PC-3 (cell line): ENCODE data around the gene KLHL6. TPM values are rescaled to one million over a fixed set of nuclear protein-coding genes. Genes with fewer than 3 reads are reported as not detected.

Experiments
- ATAC-seq: fragments of 200-7000 bp; cut with Tn5 transposase; 2 replicates; pipeline ENCODE4 v1.9.1; 2020; ENCODE audit warnings: mild to moderate bottlenecking, moderate library complexity
- BruUV-seq: library from RNA; stranded (reverse); fragments of 400-500 nt; replicated peaks from 2 replicates; lab custom pipeline; 2021; lab: Mats Ljungman, UMichigan
- CTCF ChIA-PET: fragments of 300-600 bp; sonication (Branson Sonifier 250); formaldehyde crosslinking; loops from one replicate; lab custom pipeline; 2022; ENCODE audit warnings: antibody characterized with exemption; lab: Charles Lee
- POLR2A ChIA-PET: fragments of 300-600 bp; sonication (Branson Sonifier 250); formaldehyde crosslinking; loops from one replicate; lab custom pipeline; 2022; ENCODE audit warnings: antibody characterized with exemption; ENCODE audit not compliant: unreplicated experiment; lab: Charles Lee
- DNase-seq: peaks from one replicate; pipeline ENCODE4 v3.0.0-alpha.2; 2015
- H2AFZ ChIP-seq: fragments of 300-600 bp; sonication (generic); 2 replicates; pipeline ENCODE4 v1.6.0; 2016; ENCODE audit warnings: antibody characterized with exemption, low read length
- H3F3A ChIP-seq: fragments of 300-600 bp; sonication (generic); one replicate; pipeline ENCODE4 v1.6.0; 2017; ENCODE audit warnings: antibody characterized with exemption, low read length, control low read depth, mild to moderate bottlenecking; ENCODE audit not compliant: unreplicated experiment
- H3K27ac ChIP-seq: fragments of 300-600 bp; sonication (generic); 2 replicates; pipeline ENCODE4 v1.5.1; 2016; ENCODE audit warnings: mild to moderate bottlenecking, low read length
- H3K27me3 ChIP-seq: fragments of 300-600 bp; sonication (generic); 2 replicates; pipeline ENCODE4 v1.6.1; 2016; ENCODE audit warnings: low read length, mixed read lengths
- H3K36me3 ChIP-seq: fragments of 300-600 bp; sonication (generic); 2 replicates; pipeline ENCODE4 v1.6.1; 2016; ENCODE audit warnings: low read depth, mixed run types, low read length, mixed read lengths
- H3K4me1 ChIP-seq: fragments of 300-600 bp; sonication (generic); 2 replicates; pipeline ENCODE4 v1.5.1; 2016; ENCODE audit warnings: low read length; ENCODE audit not compliant: insufficient read depth
- H3K4me2 ChIP-seq: fragments of 300-600 bp; sonication (generic); 2 replicates; pipeline ENCODE4 v1.6.0; 2016; ENCODE audit warnings: low read length
- H3K4me3 ChIP-seq: fragments of 300-600 bp; sonication (generic); 2 replicates; pipeline ENCODE4 v1.5.1; 2016; ENCODE audit warnings: mild to moderate bottlenecking, low read length, mixed read lengths
- H3K79me2 ChIP-seq: fragments of 300-600 bp; sonication (generic); 2 replicates; pipeline ENCODE4 v1.6.1; 2017; ENCODE audit warnings: low read length, mixed read lengths
- H3K9ac ChIP-seq: fragments of 300-600 bp; sonication (generic); 2 replicates; pipeline ENCODE4 v1.6.0; 2016; ENCODE audit warnings: mild to moderate bottlenecking, low read length
- H3K9me2 ChIP-seq: fragments of 300-600 bp; sonication (generic); replicated peaks from 2 replicates; pipeline ENCODE4 v1.6.1; 2016; ENCODE audit warnings: mixed run types, low read length, mixed read lengths
- H3K9me3 ChIP-seq: fragments of 300-600 bp; sonication (generic); 2 replicates; pipeline ENCODE4 v1.6.1; 2016; ENCODE audit warnings: low read length, mixed read lengths
- H4K20me1 ChIP-seq: fragments of 300-600 bp; sonication (generic); 2 replicates; pipeline ENCODE4 v1.6.1; 2016; ENCODE audit warnings: low read length, mixed read lengths
- EZH2 ChIP-seq: fragments of 300-600 bp; sonication (generic); IDR thresholded peaks from one replicate; pipeline ENCODE4 v1.6.1; 2017; ENCODE audit warnings: antibody characterized with exemption, mild to moderate bottlenecking, low read length; ENCODE audit not compliant: unreplicated experiment
- EZH2phosphoT487 ChIP-seq: fragments of 300-600 bp; sonication (generic); IDR thresholded peaks from 2 replicates; pipeline ENCODE4 v1.6.1; 2018; ENCODE audit warnings: mild to moderate bottlenecking, antibody characterized with exemption, low read length, borderline replicate concordance
- intact Hi-C: fragments of 100-400 bp; cut with micrococcal nuclease; formaldehyde crosslinking; loops from 2 replicates; pipeline ENCODE4 v1.9.0; 2023
- total RNA-seq: library from RNA; depleted of rRNA; stranded (reverse); fragments of >200 nt; gene quantifications from 2 replicates; pipeline ENCODE4 v1.2.3, GENCODE V29; 2014
- TF ChIP-seq, protein P1 (sequence below): fragments of 300-600 bp; sonication (generic); conservative IDR thresholded peaks from 2 replicates; pipeline ENCODE4 v1.5.1; 2017; ENCODE audit warnings: antibody characterized with exemption, low read depth, mild to moderate bottlenecking, low read length

Gene KLHL6
- total RNA-seq, 1 experiment from 2014 or later, result not detected

DNA sequence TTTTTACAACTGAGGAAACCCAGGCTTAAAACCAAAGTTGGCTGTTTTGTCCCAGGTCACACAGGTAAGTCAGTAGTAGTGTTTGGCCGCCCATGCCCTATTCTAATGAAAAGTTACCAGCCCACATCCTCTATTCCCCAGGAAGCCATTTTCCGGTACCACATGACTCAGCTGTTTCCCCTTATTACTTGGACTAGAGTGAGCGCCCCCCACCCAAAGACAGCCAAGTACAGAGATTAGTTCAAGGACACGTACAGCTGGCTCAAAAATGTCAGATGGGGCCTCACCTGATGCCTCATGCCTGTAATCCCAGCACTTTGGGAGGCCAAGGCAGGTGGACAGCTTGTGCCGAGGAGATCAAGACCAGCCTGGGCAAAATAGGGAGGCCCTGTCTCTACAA lies 8.5 kb upstream of the KLHL6 start:
- no peaks in the 10 kb centered on the region for H3K9me2 ChIP-seq
- no peak overlapping the region for H3K4me2 ChIP-seq
- no peaks in the 10 kb centered on the region for H3K27me3 ChIP-seq
- no peak for ATAC-seq
- no peak overlapping the region for H3K9ac ChIP-seq
- H3K36me3 ChIP-seq, result no peaks in the 10 kb centered on the region
- no peaks in the 10 kb centered on the region for H3K79me2 ChIP-seq
- POLR2A ChIA-PET, result no interaction called here
- BruUV-seq, result no TSS peak
- CTCF ChIA-PET, result no interaction called here
- no peak overlapping the region for H2AFZ ChIP-seq
- no peak overlapping the region for H3K4me3 ChIP-seq
- H3K27ac ChIP-seq, result no peak overlapping the region
- TF ChIP-seq EZH2, result no peak
- TF ChIP-seq, protein P1, sequence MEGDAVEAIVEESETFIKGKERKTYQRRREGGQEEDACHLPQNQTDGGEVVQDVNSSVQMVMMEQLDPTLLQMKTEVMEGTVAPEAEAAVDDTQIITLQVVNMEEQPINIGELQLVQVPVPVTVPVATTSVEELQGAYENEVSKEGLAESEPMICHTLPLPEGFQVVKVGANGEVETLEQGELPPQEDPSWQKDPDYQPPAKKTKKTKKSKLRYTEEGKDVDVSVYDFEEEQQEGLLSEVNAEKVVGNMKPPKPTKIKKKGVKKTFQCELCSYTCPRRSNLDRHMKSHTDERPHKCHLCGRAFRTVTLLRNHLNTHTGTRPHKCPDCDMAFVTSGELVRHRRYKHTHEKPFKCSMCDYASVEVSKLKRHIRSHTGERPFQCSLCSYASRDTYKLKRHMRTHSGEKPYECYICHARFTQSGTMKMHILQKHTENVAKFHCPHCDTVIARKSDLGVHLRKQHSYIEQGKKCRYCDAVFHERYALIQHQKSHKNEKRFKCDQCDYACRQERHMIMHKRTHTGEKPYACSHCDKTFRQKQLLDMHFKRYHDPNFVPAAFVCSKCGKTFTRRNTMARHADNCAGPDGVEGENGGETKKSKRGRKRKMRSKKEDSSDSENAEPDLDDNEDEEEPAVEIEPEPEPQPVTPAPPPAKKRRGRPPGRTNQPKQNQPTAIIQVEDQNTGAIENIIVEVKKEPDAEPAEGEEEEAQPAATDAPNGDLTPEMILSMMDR, result no peak
- no peak for TF ChIP-seq EZH2phosphoT487
- H3K9me3 ChIP-seq, result no peaks in the 10 kb centered on the region
- H3K4me1 ChIP-seq, result no peaks in the 10 kb centered on the region
- intact Hi-C loops, result no loop called here
- no peaks in the 10 kb centered on the region for H4K20me1 ChIP-seq
- H3F3A ChIP-seq, result no peaks in the 10 kb centered on the region
- no peak for DNase-seq

DNA sequence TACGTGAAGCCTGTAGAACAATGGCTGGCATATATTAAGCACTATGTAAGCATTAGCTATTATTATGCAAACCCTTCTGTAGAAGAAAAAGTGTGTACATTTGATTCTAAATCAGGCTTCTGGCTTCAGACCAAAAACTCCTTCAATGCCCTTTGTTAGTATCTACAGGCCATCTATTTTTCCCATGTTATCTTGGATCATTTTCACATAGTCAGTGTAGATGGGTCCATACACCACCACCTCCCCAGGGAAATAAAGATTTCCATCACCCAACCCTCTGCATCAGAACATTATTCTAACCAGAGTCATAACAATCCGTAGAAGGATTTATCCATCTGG lies 8.0 kb upstream of the KLHL6 start:
- Histone ChIP-seq H3K27ac (no peak overlapping the region), H3K36me3 (no peaks in the 10 kb centered on the region), H3K4me1 (no peaks in the 10 kb centered on the region), H3K9ac (no peak overlapping the region), H3K4me3 (no peak overlapping the region), H3F3A (no peaks in the 10 kb centered on the region), H3K4me2 (no peak overlapping the region), H3K79me2 (no peaks in the 10 kb centered on the region), H4K20me1 (no peaks in the 10 kb centered on the region), H2AFZ (no peak overlapping the region), H3K9me3 (no peaks in the 10 kb centered on the region), H3K27me3 (no peaks in the 10 kb centered on the region), H3K9me2 (no peaks in the 10 kb centered on the region)
- no peak for TF ChIP-seq EZH2
- TF ChIP-seq, protein P1, result no peak
- no peak for TF ChIP-seq EZH2phosphoT487
- DNase-seq (no peak), ATAC-seq (no peak)
- no TSS peak for BruUV-seq
- ChIA-PET POLR2A (no interaction called here), CTCF (no interaction called here)
- intact Hi-C loops, result no loop called here

DNA sequence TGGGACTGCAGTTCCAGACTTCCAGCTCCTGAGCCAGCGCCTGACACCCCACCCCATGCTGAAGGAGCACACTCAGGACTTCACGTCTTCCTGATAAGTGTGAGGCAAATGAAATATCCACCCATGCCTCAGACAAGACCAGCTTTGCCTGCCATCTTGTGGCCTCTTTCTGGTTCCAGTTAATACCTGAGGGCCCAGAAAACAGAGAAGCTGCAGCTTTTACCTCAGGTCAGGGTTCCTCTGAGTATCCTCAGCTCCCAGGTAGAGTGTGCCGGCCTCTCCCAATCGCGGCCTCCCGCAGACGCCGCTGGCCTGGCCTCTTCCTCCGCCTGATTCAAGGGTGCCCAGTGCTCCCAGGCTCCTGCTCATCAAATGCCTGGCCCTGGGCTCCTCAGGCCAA lies 5.1 kb upstream of the KLHL6 start:
- TF ChIP-seq, protein P1, result peak; percentile 40; the same call in 1 of the 2 replicates
- TF ChIP-seq EZH2 (no peak), EZH2phosphoT487 (no peak)

More for the DNA sequence above, 5.1 kb upstream of the KLHL6 start:
- H3K36me3 ChIP-seq, result no peaks in the 10 kb centered on the region
- no peak overlapping the region for H2AFZ ChIP-seq
- H3K9ac ChIP-seq, result no peak overlapping the region
- DNase-seq (peak; percentile 10), ATAC-seq (peak; percentile 27; the same call in 1 of the 2 replicates)
- no peak overlapping the region for H3K4me3 ChIP-seq
- intact Hi-C loops, result loop anchor here (1.0 kb wide), 1 partner anchor 91 kb away; no protein-coding TSS in a partner anchor
- H3K79me2 ChIP-seq, result no peaks in the 10 kb centered on the region
- H3K27me3 ChIP-seq, result no peaks in the 10 kb centered on the region
- H3K9me2 ChIP-seq, result no peaks in the 10 kb centered on the region
- ChIA-PET POLR2A (no interaction called here), CTCF (interaction anchor here (1.4 kb wide), 1 partner anchor 58 kb away, joined by 6 read pairs; no protein-coding TSS in a partner anchor)
- no TSS peak for BruUV-seq
- no peaks in the 10 kb centered on the region for H3K9me3 ChIP-seq
- no peaks in the 10 kb centered on the region for H3K4me1 ChIP-seq
- H4K20me1 ChIP-seq, result no peaks in the 10 kb centered on the region
- H3K4me2 ChIP-seq, result no peak overlapping the region
- H3K27ac ChIP-seq, result no peak overlapping the region
- no peaks in the 10 kb centered on the region for H3F3A ChIP-seq
